CD4-positive, alpha-beta T cell (primary cell): ENCODE measurements around the gene TMEM132A. TPM values are rescaled to one million over a fixed set of nuclear protein-coding genes. Genes with fewer than 3 reads are reported as not detected.
"Not testable (repeated sequence)": the region's sequence is repeated elsewhere in the genome, so short reads cannot be mapped to it uniquely, and the experiment has no call there.

Experiments used
- ATAC-seq: fragments of 200-7000 bp; cut with Tn5 transposase; one replicate; pipeline ENCODE4 v1.10.0; 2022; ENCODE audit warnings: mild to moderate bottlenecking; ENCODE audit not compliant: poor library complexity
- CTCF ChIA-PET: fragments of 350-600 bp; sonication (Branson Sonifier 250); formaldehyde crosslinking; loops from one replicate; lab custom pipeline; 2021; ENCODE audit warnings: antibody characterized with exemption, inconsistent platforms; lab: Charles Lee
- POLR2A ChIA-PET: fragments of 350-600 bp; sonication (Branson Sonifier 250); formaldehyde crosslinking; loops from one replicate; lab custom pipeline; 2021; ENCODE audit warnings: antibody characterized with exemption, inconsistent platforms; lab: Charles Lee
- DNase-seq, 14 experiments: peaks; one replicate each; pipeline ENCODE4 v3.0.0-alpha.2; 2013 to 2020; ENCODE audit warnings: mixed read lengths in 2 of 14
- H3K27ac ChIP-seq, 2 donors: one replicate each; pipeline versions ENCODE4 v1.5.1 to v1.7.0; 2013; ENCODE audit warnings: low read length in 2 of 2, low read depth in 1 of 2, mild to moderate bottlenecking in 1 of 2
- H3K27me3 ChIP-seq, 2 experiments: 1 replicate in 1 of 2; 2 replicates in 1 of 2; pipeline versions ENCODE4 v1.6.1 to v1.7.0; 2013; ENCODE audit warnings: low read length in 2 of 2, control low read depth in 1 of 2, mild to moderate bottlenecking in 1 of 2, moderate library complexity in 1 of 2; ENCODE audit not compliant: insufficient read depth in 2 of 2, control insufficient read depth in 1 of 2
- H3K36me3 ChIP-seq: one replicate; pipeline ENCODE4 v1.6.1; 2013; ENCODE audit warnings: low read length, control low read depth; ENCODE audit not compliant: insufficient read depth
- H3K4me1 ChIP-seq: one replicate; pipeline ENCODE4 v1.6.1; 2013; ENCODE audit warnings: low read length, control low read depth; ENCODE audit not compliant: insufficient read depth
- H3K4me3 ChIP-seq: one replicate; pipeline ENCODE4 v1.5.1; 2013; ENCODE audit warnings: mild to moderate bottlenecking, low read length, moderate library complexity
- H3K9me3 ChIP-seq, 2 experiments: 1 replicate in 1 of 2; 2 replicates in 1 of 2; pipeline versions ENCODE4 v1.6.1 to v1.7.0; 2013; ENCODE audit warnings: low read length in 2 of 2, mild to moderate bottlenecking in 2 of 2, control low read depth in 1 of 2, moderate library complexity in 1 of 2; ENCODE audit not compliant: control insufficient read depth in 1 of 2, insufficient read depth in 1 of 2
- H3K27ac Mint-ChIP-seq: one replicate; pipeline ENCODE4 v1.8.0; 2020; ENCODE audit warnings: mixed read lengths
- H3K27me3 Mint-ChIP-seq: one replicate; pipeline ENCODE4 v1.8.0; 2021; ENCODE audit warnings: mixed read lengths
- H3K36me3 Mint-ChIP-seq: one replicate; pipeline ENCODE4 v1.8.0; 2021; ENCODE audit warnings: low read depth, mixed read lengths
- H3K4me1 Mint-ChIP-seq: one replicate; pipeline ENCODE4 v1.8.0; 2021; ENCODE audit warnings: low read depth, mixed read lengths
- H3K4me3 Mint-ChIP-seq: one replicate; pipeline ENCODE4 v1.8.0; 2020; ENCODE audit warnings: mild to moderate bottlenecking, mixed read lengths
- H3K9me3 Mint-ChIP-seq: one replicate; pipeline ENCODE4 v1.8.0; 2020; ENCODE audit warnings: mixed read lengths
- CTCF ChIP-seq: fragments of 200-600 bp; IDR thresholded peaks from one replicate; pipeline ENCODE4 v1.8.0; 2022; ENCODE audit warnings: antibody characterized with exemption, mild to moderate bottlenecking
- intact Hi-C, 2 experiments: fragments of 100-400 bp; cut with DNase I in 1 of 2; cut with micrococcal nuclease in 1 of 2; formaldehyde crosslinking; loops; one replicate each; pipeline versions ENCODE4 v1.15.1 to v1.9.0; 2023 to 2025; cut with DNase I, micrococcal nuclease
- total RNA-seq, 174 experiments: library from RNA in 2 of 174; stranded (reverse) in 2 of 174; gene quantifications; one replicate each; pipeline ENCODE4 v1.2.3 and lab custom pipeline; 2021 to 2026

The TMEM132A gene
- total RNA-seq, 2 experiments from 2014 or later: not detected

- Histone ChIP-seq H3K9me3 (no peaks in the 10 kb centered on the region), H3K4me1 (peaks cover 59% of the 10 kb centered on the region), H3K27me3 (no peaks in the 10 kb centered on the region), H3K36me3 (peaks cover 3% of the 10 kb centered on the region), H3K4me3 (no peak overlapping the region), H3K27ac (no peak overlapping the region)
- intact Hi-C loops: loop anchor here (5.0 to 10.0 kb wide), 5 partner anchors 67 to 1206 kb away; partner anchors contain the start of genes CCDC86 (in 1 of the 2), CYB561A3 (in 1 of the 2), FTH1 (in 1 of the 2) and SYT7 (in 1 of the 2)
- H3K4me3 Mint-ChIP-seq: no peak overlapping the region
- CTCF ChIA-PET: interaction anchor here (1.0 to 1.6 kb wide), 2 partner anchors 9 to 61 kb away, joined by 3 to 4 read pairs; no protein-coding TSS in a partner anchor
- no peaks in the 10 kb centered on the region for H3K9me3 Mint-ChIP-seq
- no peak for TF ChIP-seq CTCF
- POLR2A ChIA-PET: no interaction called here
- DNase-seq (no peak), ATAC-seq (no peak)
- peaks cover 26% of the 10 kb centered on the region for H3K36me3 Mint-ChIP-seq
- peaks cover 64% of the 10 kb centered on the region for H3K4me1 Mint-ChIP-seq
- H3K27me3 Mint-ChIP-seq: no peaks in the 10 kb centered on the region
- peak overlapping the region; percentile 4 for H3K27ac Mint-ChIP-seq
These were observed 15.5 kb upstream of the TMEM132A start for GRCh38 chr11:60908803-60909202.

- CTCF ChIA-PET: interaction anchor here (1.6 kb wide), 1 partner anchor 60 kb away, joined by 4 read pairs; no protein-coding TSS in a partner anchor
- POLR2A ChIA-PET, DNase-seq, ATAC-seq, H3K9me3 Mint-ChIP-seq, H3K27me3 Mint-ChIP-seq, H3K4me3 ChIP-seq, H3K4me3 Mint-ChIP-seq, H3K27ac ChIP-seq, H3K27me3 ChIP-seq, H3K36me3 ChIP-seq, H3K9me3 ChIP-seq: not testable (repeated sequence)
- intact Hi-C loops: loop anchor here (5.0 to 10.0 kb wide), 6 partner anchors 67 to 1205 kb away; partner anchors contain the start of genes CCDC86 (in 1 of the 2), CYB561A3 (in 1 of the 2), DDB1 (in 1 of the 2) and FTH1 (in 1 of the 2)
- Mint-ChIP-seq H3K4me1 (peaks cover 60% of the 10 kb centered on the region), H3K36me3 (peaks cover 23% of the 10 kb centered on the region), H3K27ac (peak overlapping the region; percentile 7)
- peaks cover 59% of the 10 kb centered on the region for H3K4me1 ChIP-seq
These were observed 14.5 kb upstream of the TMEM132A start for GRCh38 chr11:60909680-60910280.

GRCh38 chr11:60910281-60910687 lies 14.0 kb upstream of the TMEM132A start:
- Histone ChIP-seq H3K4me3 (no peak overlapping the region), H3K36me3 (no peaks in the 10 kb centered on the region), H3K27me3 (no peaks in the 10 kb centered on the region), H3K4me1 (peaks cover 59% of the 10 kb centered on the region), H3K9me3 (no peaks in the 10 kb centered on the region), H3K27ac (no peak overlapping the region)
- CTCF ChIA-PET: no interaction called here
- Mint-ChIP-seq H3K36me3 (peaks cover 24% of the 10 kb centered on the region), H3K27me3 (no peaks in the 10 kb centered on the region), H3K4me1 (peaks cover 60% of the 10 kb centered on the region), H3K9me3 (no peaks in the 10 kb centered on the region), H3K4me3 (no peak overlapping the region), H3K27ac (peak overlapping the region; percentile 87)
- POLR2A ChIA-PET: no interaction called here
- no peak for ATAC-seq
- peak in 3 of 14 experiments; percentile 21 to 55 (median 53) for DNase-seq
- no peak for TF ChIP-seq CTCF
- intact Hi-C loops: loop anchor here in 1 of 2 experiments (5.0 kb wide), 1 partner anchor 422 kb away; the partner anchor contains the start of genes DDB1 and TKFC
